Keratinocyte (primary cell): ENCODE data around the gene HPS1.

Experiments used
- EZH2 ChIP-seq: IDR thresholded peaks from one replicate; pipeline ENCODE4 v1.6.1; 2012; ENCODE audit warnings: inconsistent platforms, mild to moderate bottlenecking, low read length, moderate library complexity
- TF ChIP-seq, protein P1 (sequence below), 3 experiments: IDR thresholded peaks in 1 of 3; conservative IDR thresholded peaks in 1 of 3; optimal IDR thresholded peaks in 1 of 3; 2 replicates in 2 of 3; 3 replicates in 1 of 3; pipeline versions ENCODE3 to v1.5.1; 2011; ENCODE audit warnings: low read length in 3 of 3, mild to moderate bottlenecking in 3 of 3, moderate library complexity in 2 of 3, control low read depth in 1 of 3, inconsistent platforms in 1 of 3; ENCODE audit not compliant: insufficient read depth in 2 of 3; ENCODE audit errors: extremely low read depth in 1 of 3

- TF ChIP-seq EZH2: no peak
- TF ChIP-seq, protein P1, sequence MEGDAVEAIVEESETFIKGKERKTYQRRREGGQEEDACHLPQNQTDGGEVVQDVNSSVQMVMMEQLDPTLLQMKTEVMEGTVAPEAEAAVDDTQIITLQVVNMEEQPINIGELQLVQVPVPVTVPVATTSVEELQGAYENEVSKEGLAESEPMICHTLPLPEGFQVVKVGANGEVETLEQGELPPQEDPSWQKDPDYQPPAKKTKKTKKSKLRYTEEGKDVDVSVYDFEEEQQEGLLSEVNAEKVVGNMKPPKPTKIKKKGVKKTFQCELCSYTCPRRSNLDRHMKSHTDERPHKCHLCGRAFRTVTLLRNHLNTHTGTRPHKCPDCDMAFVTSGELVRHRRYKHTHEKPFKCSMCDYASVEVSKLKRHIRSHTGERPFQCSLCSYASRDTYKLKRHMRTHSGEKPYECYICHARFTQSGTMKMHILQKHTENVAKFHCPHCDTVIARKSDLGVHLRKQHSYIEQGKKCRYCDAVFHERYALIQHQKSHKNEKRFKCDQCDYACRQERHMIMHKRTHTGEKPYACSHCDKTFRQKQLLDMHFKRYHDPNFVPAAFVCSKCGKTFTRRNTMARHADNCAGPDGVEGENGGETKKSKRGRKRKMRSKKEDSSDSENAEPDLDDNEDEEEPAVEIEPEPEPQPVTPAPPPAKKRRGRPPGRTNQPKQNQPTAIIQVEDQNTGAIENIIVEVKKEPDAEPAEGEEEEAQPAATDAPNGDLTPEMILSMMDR (optimal IDR thresholded peaks at IDR 0.05 in 1 of 3, IDR thresholded peaks at IDR 0.05 in 1 of 3, conservative IDR thresholded peaks at IDR 0.05 in 1 of 3; ENCODE audit: extremely low read depth in 1 of 3, insufficient read depth in 2 of 3, low read length in 3 of 3): no peak
Observed at GRCh38 chr10:98477861-98478260, 31.1 kb upstream of the HPS1 start.
